CMK (cell line): Measurements from ENCODE around the gene PALLD.
"Not testable (repeated sequence)": the region's sequence is repeated elsewhere in the genome, so short reads cannot be mapped to it uniquely, and the experiment has no call there.

Experiments
- DNase-seq: peaks from one replicate; pipeline ENCODE4 v3.0.0-alpha.2; 2010; ENCODE audit warnings: low read depth

Gene PALLD

GRCh38 chr4:168708108-168708507 lies 211.3 kb downstream of the PALLD start:
- no peak for DNase-seq

GRCh38 chr4:168710353-168710946 lies 213.6 kb downstream of the PALLD start:
- DNase-seq: no peak

GRCh38 chr4:168711197-168712140 lies 214.6 kb downstream of the PALLD start:
- no peak for DNase-seq

- DNase-seq: no peak
Observed at GRCh38 chr4:168712316-168712890, 215.6 kb downstream of the PALLD start.

DNA sequence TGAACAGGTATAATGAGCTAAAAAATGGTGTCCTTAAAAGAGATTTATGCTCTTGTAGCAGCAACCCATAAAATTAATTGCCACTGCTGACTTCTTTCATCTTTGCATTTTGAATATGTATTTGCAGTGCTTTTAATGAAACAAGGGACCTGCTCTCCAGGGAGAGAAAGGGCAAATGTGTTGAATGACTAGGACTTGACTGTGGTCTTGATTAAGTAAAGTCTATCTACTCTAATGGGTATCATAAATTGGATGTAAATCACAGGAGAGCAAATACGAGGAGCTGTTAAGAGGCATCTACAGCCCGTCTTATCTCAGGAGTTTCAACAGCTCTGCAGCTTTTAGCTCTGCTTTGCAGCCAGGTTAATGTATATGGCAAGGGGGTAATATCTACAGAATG lies 216.4 kb downstream of the PALLD start:
- DNase-seq: no peak

GRCh38 chr4:168715896-168716295 lies 219.0 kb downstream of the PALLD start:
- no peak for DNase-seq

DNA sequence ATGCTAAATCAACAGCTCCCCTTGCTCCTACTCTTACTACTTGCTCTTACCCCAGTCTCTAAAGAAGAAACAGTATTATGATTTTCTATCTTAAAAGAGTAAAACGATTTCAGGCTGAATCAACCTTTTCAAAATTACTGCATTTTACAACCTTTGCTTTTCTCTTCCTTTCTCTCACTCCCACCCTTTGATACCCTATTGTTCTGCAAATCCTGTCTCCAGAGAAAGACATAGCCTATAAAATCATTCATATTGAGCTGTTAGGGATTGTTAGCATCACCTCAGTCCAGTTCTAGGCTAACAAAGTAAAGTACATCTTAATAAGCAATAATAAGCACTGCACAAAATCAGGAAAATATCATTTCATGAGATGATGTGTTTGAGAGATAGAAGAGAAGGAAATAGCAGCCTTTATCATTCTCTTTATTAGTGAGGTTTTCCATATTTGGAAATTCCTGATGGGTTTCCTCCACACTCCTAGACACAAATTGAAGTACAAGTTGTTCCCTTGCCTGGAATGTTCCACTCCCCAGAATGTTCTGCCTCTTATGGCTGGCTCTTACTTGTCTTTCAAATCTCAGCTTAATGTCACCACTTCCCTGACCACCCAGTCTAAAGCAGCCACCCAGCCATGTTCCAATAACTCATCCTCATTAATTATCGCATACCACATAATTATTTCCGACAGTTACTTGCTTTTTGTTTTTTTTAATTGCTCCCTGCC lies 219.7 kb downstream of the PALLD start:
- DNase-seq: no peak

GRCh38 chr4:168717847-168718246 lies 221.0 kb downstream of the PALLD start:
- no peak for DNase-seq

DNA sequence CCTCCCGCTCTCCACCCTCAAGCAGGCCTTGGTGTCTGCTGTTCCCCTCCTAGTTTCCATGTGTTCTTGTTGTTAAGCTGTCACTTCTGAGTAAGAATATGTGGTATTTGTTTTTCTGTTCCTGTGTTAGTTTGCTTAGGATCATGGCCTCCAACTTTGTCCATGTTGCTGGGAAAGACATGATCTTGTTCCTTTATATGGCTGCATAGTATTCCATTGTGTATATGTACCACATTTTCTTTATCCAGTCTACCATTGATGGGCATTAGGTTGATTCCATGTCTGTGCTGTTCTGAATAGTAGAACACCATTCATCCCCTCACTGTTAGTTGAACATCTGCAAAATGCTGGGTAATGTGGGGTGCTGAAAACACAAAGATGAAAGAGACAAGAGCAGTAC lies 222.9 kb downstream of the PALLD start:
- no peak for DNase-seq

DNA sequence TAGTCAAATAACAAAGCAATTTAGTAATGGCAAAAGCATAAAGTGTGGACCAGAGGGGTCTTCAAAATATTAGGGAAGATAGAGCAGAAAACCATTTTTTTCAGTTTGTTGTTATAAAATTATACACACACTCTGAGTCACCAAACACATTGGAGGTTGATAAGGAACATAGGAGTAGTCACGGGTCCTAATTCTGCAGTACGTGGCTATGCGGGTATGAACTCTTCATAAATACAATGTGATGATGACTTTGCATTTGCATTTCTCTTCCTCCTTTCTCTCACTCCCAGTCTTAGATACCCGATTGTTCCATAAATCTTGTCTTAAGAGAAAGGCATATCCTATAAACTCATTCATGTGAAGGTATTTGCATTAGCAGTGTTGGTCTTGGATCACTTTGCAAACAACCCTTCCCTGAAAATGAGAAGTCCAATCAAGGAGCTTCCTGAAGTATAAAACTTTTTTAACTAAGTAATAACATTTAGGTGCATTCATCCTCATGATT lies 223.6 kb downstream of the PALLD start:
- DNase-seq: no peak

GRCh38 chr4:168722391-168722790 lies 225.5 kb downstream of the PALLD start:
- no peak for DNase-seq

GRCh38 chr4:168723020-168723419 lies 226.2 kb downstream of the PALLD start:
- DNase-seq: no peak

DNA sequence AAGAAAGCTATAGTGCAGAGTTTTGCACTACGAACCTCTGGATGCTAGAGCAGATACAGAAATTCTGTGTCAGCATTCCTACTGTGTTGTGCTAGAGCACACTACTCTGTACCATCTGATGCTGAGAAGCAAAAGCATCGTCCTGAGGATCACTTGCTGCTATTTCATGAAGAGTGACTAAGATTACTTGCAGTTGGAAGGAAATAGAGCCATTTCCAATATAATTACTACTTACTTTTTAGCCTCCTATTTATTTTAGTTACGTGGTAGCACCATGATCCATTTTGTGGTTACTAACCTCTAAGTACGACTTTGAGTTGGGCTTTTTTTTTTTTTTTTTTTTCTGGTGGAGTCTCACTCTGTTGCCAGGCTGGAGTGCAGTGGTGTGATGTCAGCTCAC lies 226.7 kb downstream of the PALLD start:
- DNase-seq: no peak

GRCh38 chr4:168724243-168724642 lies 227.4 kb downstream of the PALLD start:
- DNase-seq: no peak

DNA sequence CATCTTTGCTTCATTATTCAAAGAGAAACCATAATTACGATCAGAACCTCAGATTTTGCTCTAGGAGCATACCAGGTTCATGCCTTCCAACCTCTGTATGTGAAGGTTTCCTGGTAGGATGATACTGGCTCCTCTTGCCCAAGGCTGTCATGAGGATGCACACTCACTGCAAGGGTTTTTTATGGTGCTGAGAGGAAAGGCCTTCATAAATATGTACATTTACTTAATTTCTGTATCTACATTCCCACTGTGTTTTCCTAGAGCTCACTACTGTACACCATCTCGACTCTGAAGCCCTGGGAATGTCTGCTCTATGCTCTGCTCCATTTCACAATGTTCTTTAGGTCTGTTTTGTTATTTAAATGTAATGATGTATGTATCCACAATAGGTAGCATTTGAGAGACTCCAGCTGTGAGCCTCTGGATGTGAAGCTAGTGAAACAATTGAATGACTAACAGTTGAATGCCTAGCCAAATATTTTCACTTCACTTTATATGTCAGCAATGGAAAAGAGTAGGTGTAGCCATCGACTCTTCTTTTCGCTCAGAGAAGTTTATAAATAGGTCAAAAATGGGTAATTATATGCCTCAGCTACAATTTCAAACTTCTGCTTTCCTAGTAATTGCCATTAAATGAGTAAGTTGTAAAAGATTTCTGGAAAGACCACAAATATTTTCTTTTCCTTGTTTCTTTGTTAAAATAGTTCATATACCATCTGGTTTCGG lies 228.0 kb downstream of the PALLD start:
- DNase-seq: no peak

DNA sequence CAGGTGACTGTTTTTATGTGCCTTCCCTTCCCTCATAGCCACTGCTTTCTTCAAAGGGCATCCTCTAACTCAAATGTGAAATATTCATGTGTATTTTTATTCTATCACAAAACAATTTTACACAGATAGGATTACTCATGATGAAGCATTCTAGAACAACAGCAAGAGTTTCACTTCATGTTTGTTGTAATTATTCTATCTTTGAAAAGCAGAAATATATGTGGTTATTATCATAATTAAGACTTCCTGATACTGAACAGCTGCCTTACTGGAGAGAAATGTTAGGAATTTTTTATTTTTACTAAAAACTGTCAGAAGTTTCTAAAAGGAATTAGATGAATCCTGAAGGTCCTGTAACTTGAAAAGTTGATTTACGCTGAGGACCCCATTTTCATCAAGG lies 229.1 kb downstream of the PALLD start:
- DNase-seq: no peak

DNA sequence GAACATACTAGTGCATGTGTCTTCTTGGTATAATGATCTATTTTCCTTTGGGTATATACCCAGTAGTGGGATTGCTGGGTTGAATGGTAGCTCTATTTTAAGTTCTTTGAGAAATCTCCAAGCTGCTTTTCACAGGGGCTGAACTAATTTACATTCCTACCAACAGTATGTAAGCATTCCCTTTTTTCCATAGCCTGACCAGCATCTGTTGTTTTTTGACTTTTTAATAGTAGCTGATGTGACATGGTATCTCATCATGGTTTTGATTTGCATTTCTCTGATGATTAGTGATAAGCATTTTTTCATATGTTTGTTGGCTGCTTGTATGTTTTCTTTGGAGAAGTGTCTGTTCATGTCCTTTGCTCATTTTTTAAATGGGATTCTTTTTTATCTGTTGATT lies 230.3 kb downstream of the PALLD start:
- not testable (repeated sequence) for DNase-seq

- no peak for DNase-seq
Observed at GRCh38 chr4:168731006-168731636, 234.3 kb downstream of the PALLD start.

DNA sequence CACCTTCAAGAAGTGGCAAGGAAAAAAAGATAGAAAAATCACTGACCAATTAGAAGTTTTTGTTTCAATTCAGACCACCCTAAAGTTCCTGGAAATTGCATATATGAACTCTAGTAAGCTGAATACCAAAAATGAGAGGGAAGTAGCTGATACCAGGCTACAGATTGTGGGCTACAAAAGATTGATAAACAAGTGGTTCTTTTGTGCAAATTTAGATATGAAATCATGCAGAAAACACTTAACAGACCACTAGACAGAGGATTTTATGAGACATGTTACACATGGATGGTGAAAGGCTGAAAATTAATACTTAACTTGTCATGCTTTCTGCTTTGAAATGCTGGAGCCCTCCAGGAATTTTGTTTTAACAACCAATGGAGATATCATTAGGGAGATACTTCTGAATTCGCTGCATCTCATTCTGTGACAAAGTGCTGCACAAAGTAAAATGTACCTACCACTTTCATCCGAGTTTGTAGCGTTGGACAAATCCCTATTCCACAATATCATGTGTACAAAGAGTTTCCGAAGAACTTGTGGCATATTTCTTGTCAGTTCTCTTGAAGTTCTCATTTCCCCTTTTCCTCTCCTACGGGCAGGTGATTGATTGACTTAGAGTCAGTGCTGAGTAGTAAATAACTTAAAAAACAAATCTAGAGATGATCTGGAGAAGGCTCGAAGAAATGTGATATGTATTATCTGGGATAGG lies 235.0 kb downstream of the PALLD start:
- DNase-seq: no peak

GRCh38 chr4:168732714-168733113 lies 235.9 kb downstream of the PALLD start:
- DNase-seq: no peak
